Stomach smooth muscle (tissue), 2 donors: Measurements from ENCODE around the gene EHF.
"Not testable (repeated sequence)": the region's sequence is repeated elsewhere in the genome, so short reads cannot be mapped to it uniquely, and the experiment has no call there.

ENCODE experiments used
- H3K27ac ChIP-seq: one replicate; pipeline ENCODE4 v1.7.0; 2013; ENCODE audit warnings: mild to moderate bottlenecking, low read length, inconsistent platforms
- H3K27me3 ChIP-seq, 2 donors: one replicate each; pipeline ENCODE4 v1.7.0; 2013; ENCODE audit warnings: low read length in 2 of 2; ENCODE audit not compliant: insufficient read depth in 2 of 2, control insufficient read depth in 1 of 2
- H3K36me3 ChIP-seq, 2 donors: one replicate each; pipeline ENCODE4 v1.7.0; 2013; ENCODE audit warnings: low read length in 2 of 2; ENCODE audit not compliant: control insufficient read depth in 2 of 2, insufficient read depth in 2 of 2
- H3K4me1 ChIP-seq: one replicate; pipeline ENCODE4 v1.7.0; 2013; ENCODE audit warnings: low read length; ENCODE audit not compliant: control insufficient read depth, insufficient read depth
- H3K4me3 ChIP-seq, 2 donors: one replicate each; pipeline ENCODE4 v1.7.0; 2013; ENCODE audit warnings: low read length in 2 of 2
- H3K9ac ChIP-seq, 2 donors: one replicate each; pipeline ENCODE4 v1.7.0; 2013; ENCODE audit warnings: low read length in 2 of 2, mild to moderate bottlenecking in 1 of 2
- H3K9me3 ChIP-seq, 2 donors: one replicate each; pipeline ENCODE4 v1.7.0; 2013; ENCODE audit warnings: low read length in 2 of 2; ENCODE audit not compliant: control insufficient read depth in 2 of 2
- donor health status: healthy.
- donor health status: Pancreatic carcinoma.

EHF gene

GRCh38 chr11:34685864-34686263, 65.0 kb downstream of the EHF start:
- Histone ChIP-seq H3K4me1 (no peaks in the 10 kb centered on the region), H3K27ac (no peak overlapping the region), H3K9me3 (no peaks in the 10 kb centered on the region)

GRCh38 chr11:34692299-34692698, 71.4 kb downstream of the EHF start:
- not testable (repeated sequence) for H3K4me1 ChIP-seq, H3K27ac ChIP-seq, H3K27me3 ChIP-seq, H3K36me3 ChIP-seq, H3K4me3 ChIP-seq, H3K9ac ChIP-seq, H3K9me3 ChIP-seq

More at GRCh38 chr11:34685864-34686263, 65.0 kb downstream of the EHF start:
- Histone ChIP-seq H3K9ac (no peak overlapping the region), H3K27me3 (no peaks in the 10 kb centered on the region), H3K4me3 (no peak overlapping the region), H3K36me3 (no peaks in the 10 kb centered on the region)

GRCh38 chr11:34696862-34697261, 76.0 kb downstream of the EHF start:
- peaks cover 3 to 12% of the 10 kb centered on the region in 2 donors for H3K9me3 ChIP-seq

GRCh38 chr11:34706709-34707461, 86.0 kb downstream of the EHF start:
- H3K36me3 ChIP-seq = no peaks in the 10 kb centered on the region
- H3K4me1 ChIP-seq = no peaks in the 10 kb centered on the region
- no peaks in the 10 kb centered on the region for H3K27me3 ChIP-seq
- no peak overlapping the region for H3K4me3 ChIP-seq
- peaks cover 6 to 8% of the 10 kb centered on the region in 2 donors for H3K9me3 ChIP-seq
- H3K9ac ChIP-seq = no peak overlapping the region
- H3K27ac ChIP-seq = no peak overlapping the region

More at GRCh38 chr11:34696862-34697261, 76.0 kb downstream of the EHF start:
- no peaks in the 10 kb centered on the region for H3K27me3 ChIP-seq
- no peak overlapping the region for H3K4me3 ChIP-seq
- H3K36me3 ChIP-seq = no peaks in the 10 kb centered on the region
- no peak overlapping the region for H3K9ac ChIP-seq
- no peaks in the 10 kb centered on the region for H3K4me1 ChIP-seq
- H3K27ac ChIP-seq = no peak overlapping the region

GRCh38 chr11:34707462-34707840, 86.6 kb downstream of the EHF start:
- no peaks in the 10 kb centered on the region for H3K4me1 ChIP-seq
- H3K4me3 ChIP-seq = no peak overlapping the region
- H3K27ac ChIP-seq = no peak overlapping the region
- H3K36me3 ChIP-seq = no peaks in the 10 kb centered on the region
- no peaks in the 10 kb centered on the region for H3K27me3 ChIP-seq
- peaks cover 6 to 11% of the 10 kb centered on the region in 2 donors for H3K9me3 ChIP-seq
- no peak overlapping the region for H3K9ac ChIP-seq
